PC-3 (cell line): ENCODE data around the gene GNG11.
"Not testable (repeated sequence)": the region's sequence is repeated elsewhere in the genome, so short reads cannot be mapped to it uniquely, and the experiment has no call there.

Experiments
- EZH2 ChIP-seq: fragments of 300-600 bp; sonication (generic); IDR thresholded peaks from one replicate; pipeline ENCODE4 v1.6.1; 2017; ENCODE audit warnings: antibody characterized with exemption, mild to moderate bottlenecking, low read length; ENCODE audit not compliant: unreplicated experiment
- TF ChIP-seq, protein P1 (sequence below): fragments of 300-600 bp; sonication (generic); conservative IDR thresholded peaks from 2 replicates; pipeline ENCODE4 v1.5.1; 2017; ENCODE audit warnings: antibody characterized with exemption, low read depth, mild to moderate bottlenecking, low read length

GRCh38 chr7:93916315-93916714 is 5.2 kb upstream of the GNG11 start:
- TF ChIP-seq, protein P1, sequence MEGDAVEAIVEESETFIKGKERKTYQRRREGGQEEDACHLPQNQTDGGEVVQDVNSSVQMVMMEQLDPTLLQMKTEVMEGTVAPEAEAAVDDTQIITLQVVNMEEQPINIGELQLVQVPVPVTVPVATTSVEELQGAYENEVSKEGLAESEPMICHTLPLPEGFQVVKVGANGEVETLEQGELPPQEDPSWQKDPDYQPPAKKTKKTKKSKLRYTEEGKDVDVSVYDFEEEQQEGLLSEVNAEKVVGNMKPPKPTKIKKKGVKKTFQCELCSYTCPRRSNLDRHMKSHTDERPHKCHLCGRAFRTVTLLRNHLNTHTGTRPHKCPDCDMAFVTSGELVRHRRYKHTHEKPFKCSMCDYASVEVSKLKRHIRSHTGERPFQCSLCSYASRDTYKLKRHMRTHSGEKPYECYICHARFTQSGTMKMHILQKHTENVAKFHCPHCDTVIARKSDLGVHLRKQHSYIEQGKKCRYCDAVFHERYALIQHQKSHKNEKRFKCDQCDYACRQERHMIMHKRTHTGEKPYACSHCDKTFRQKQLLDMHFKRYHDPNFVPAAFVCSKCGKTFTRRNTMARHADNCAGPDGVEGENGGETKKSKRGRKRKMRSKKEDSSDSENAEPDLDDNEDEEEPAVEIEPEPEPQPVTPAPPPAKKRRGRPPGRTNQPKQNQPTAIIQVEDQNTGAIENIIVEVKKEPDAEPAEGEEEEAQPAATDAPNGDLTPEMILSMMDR, result not testable (repeated sequence)
- TF ChIP-seq EZH2, result not testable (repeated sequence)
